ENCODE results near the gene LRPAP1. TPM values are rescaled to one million over a fixed set of nuclear protein-coding genes. Genes with fewer than 3 reads are reported as not detected.

LRPAP1 gene
- polyA plus RNA-seq, 1 of the 3 experiments (the other 2 are of a cell fraction): 209 TPM

- DNase-seq: no peak
- no peaks in the 10 kb centered on the region for H3K9me2 ChIP-seq
- no peak overlapping the region for H3K9ac ChIP-seq
- CTCF ChIA-PET: interaction anchor here (0.9 to 1.1 kb wide), 2 partner anchors 8 to 284 kb away, joined by 3 to 4 read pairs; no protein-coding TSS in a partner anchor
- POLR2A ChIA-PET: no interaction called here
- H3K4me3 ChIP-seq (ENCODE audit: low read depth in 2 of 2, low read length in 1 of 2): no peak overlapping the region
- 57% methylated on average over 3 of the region's 7 CpGs for WGBS (ENCODE audit: low lambda C conversion rate)
- no peak for TF ChIP-seq USF2 (IDR thresholded peaks at IDR 0.05; ENCODE audit: borderline replicate concordance, low read depth, low read length)
- no peak for TF ChIP-seq CHD2 (IDR thresholded peaks at IDR 0.05; ENCODE audit: low read length, partially characterized antibody)
- no peak for TF ChIP-seq FOXM1 (IDR thresholded peaks at IDR 0.05; ENCODE audit: low read depth)
- TF ChIP-seq IRF3 (IDR thresholded peaks at IDR 0.05; ENCODE audit: low read depth, low read length): no peak
- no peak for TF ChIP-seq REST (IDR thresholded peaks at IDR 0.05; ENCODE audit: low read depth, low read length)
- TF ChIP-seq RCOR1 (IDR thresholded peaks at IDR 0.05; ENCODE audit: low read length): no peak
- no peak for TF ChIP-seq FOXJ3 (CRISPR knock-in tag; IDR thresholded peaks at IDR 0.05)
- no peak for TF ChIP-seq EZH2phosphoT487 (IDR thresholded peaks at IDR 0.05; ENCODE audit: borderline replicate concordance, low read depth)
- TF ChIP-seq MEF2A (IDR thresholded peaks at IDR 0.05; ENCODE audit: borderline replicate concordance, low read depth): no peak
- no peak for TF ChIP-seq SMC3 (IDR thresholded peaks at IDR 0.05; ENCODE audit: low read depth, low read length)
- no peak for TF ChIP-seq RXRA (IDR thresholded peaks at IDR 0.05; ENCODE audit: borderline replicate concordance, low read depth)
- TF ChIP-seq GABPA (IDR thresholded peaks at IDR 0.05; ENCODE audit: low read depth): no peak
- TF ChIP-seq SIN3A (IDR thresholded peaks at IDR 0.05; ENCODE audit: borderline replicate concordance, low read depth, low read length): no peak
- no peak for TF ChIP-seq RAD21 (IDR thresholded peaks at IDR 0.05; ENCODE audit: low read length)
- TF ChIP-seq FOSL2 (IDR thresholded peaks at IDR 0.05; ENCODE audit: borderline replicate concordance, low read depth): no peak
- H3K4me1 ChIP-seq (ENCODE audit: control insufficient read depth in 1 of 2, insufficient read depth in 2 of 2, low read depth in 1 of 2, low read length in 1 of 2): peaks cover 0 to 33% of the 10 kb centered on the region in 2 experiments; a peak in 1 of 4 replicates
- H3K79me2 ChIP-seq (ENCODE audit: insufficient read depth): no peaks in the 10 kb centered on the region
- no peak overlapping the region for H3K4me2 ChIP-seq
- H3F3A ChIP-seq (replicated peaks; ENCODE audit: insufficient read depth): no peaks in the 10 kb centered on the region
- no peaks in the 10 kb centered on the region for H3K27me3 ChIP-seq (ENCODE audit: insufficient read depth)
- no peaks in the 10 kb centered on the region for H3K9me3 ChIP-seq
- H3K36me3 ChIP-seq (replicated peaks in 1 of 2; ENCODE audit: control insufficient read depth in 1 of 2, insufficient read depth in 2 of 2, low read length in 1 of 2): no peaks in the 10 kb centered on the region
- H3K27ac ChIP-seq (ENCODE audit: low read depth in 2 of 2, low read length in 1 of 2): no peak overlapping the region
- no peaks in the 10 kb centered on the region for H4K20me1 ChIP-seq (ENCODE audit: insufficient read depth)
- H2AFZ ChIP-seq (ENCODE audit: low read depth): no peak overlapping the region
These were observed 44.4 kb downstream of the LRPAP1 start for GRCh38 chr4:3487861-3488260.

Measured in SK-N-SH (cell line).